Loucy (cell line): ENCODE results near the gene CCDC194.

Experiments used
- H2AFZ ChIP-seq: fragments of 200-600 bp; sonication (generic); 2 replicates; pipeline ENCODE4 v1.6.0; 2016; ENCODE audit warnings: antibody characterized with exemption, mild to moderate bottlenecking, low read length, moderate library complexity
- H3F3A ChIP-seq: fragments of 200-600 bp; 2 replicates; pipeline ENCODE4 v1.6.0; 2016; ENCODE audit warnings: antibody characterized with exemption, low read depth, mild to moderate bottlenecking
- H3K27me3 ChIP-seq: fragments of 200-600 bp; sonication (generic); 2 replicates; pipeline ENCODE4 v1.6.1; 2014; ENCODE audit warnings: low read length, mild to moderate bottlenecking; ENCODE audit not compliant: insufficient read depth, poor library complexity, severe bottlenecking
- H3K36me3 ChIP-seq: fragments of 200-600 bp; sonication (generic); 2 replicates; pipeline ENCODE4 v1.6.1; 2016; ENCODE audit warnings: low read length; ENCODE audit not compliant: insufficient read depth
- H3K4me1 ChIP-seq: fragments of 200-600 bp; sonication (generic); 2 replicates; pipeline ENCODE4 v1.5.1; 2014; ENCODE audit warnings: low read length, mild to moderate bottlenecking; ENCODE audit not compliant: insufficient read depth, poor library complexity, severe bottlenecking
- H3K4me2 ChIP-seq: fragments of 200-600 bp; sonication (generic); 2 replicates; pipeline ENCODE4 v1.6.0; 2014; ENCODE audit warnings: antibody characterized with exemption, low read length, low read depth, mild to moderate bottlenecking; ENCODE audit not compliant: poor library complexity, severe bottlenecking
- H3K4me3 ChIP-seq: fragments of 200-600 bp; sonication (generic); 2 replicates; pipeline ENCODE4 v1.5.1; 2014; ENCODE audit warnings: low read length, mild to moderate bottlenecking, mixed read lengths; ENCODE audit not compliant: poor library complexity, severe bottlenecking
- H3K79me2 ChIP-seq: fragments of 200-600 bp; sonication (generic); 2 replicates; pipeline ENCODE4 v1.6.1; 2014; ENCODE audit warnings: low read length; ENCODE audit not compliant: insufficient read depth
- H3K9ac ChIP-seq: fragments of 200-600 bp; sonication (generic); 2 replicates; pipeline ENCODE4 v1.6.0; 2014; ENCODE audit warnings: mild to moderate bottlenecking, low read depth, low read length, moderate library complexity; ENCODE audit not compliant: poor library complexity, severe bottlenecking
- H3K9me2 ChIP-seq: fragments of 200-600 bp; sonication (generic); replicated peaks from 2 replicates; pipeline ENCODE4 v1.6.1; 2016; ENCODE audit warnings: low read depth, low read length, mixed read lengths
- H3K9me3 ChIP-seq: fragments of 200-600 bp; sonication (generic); 2 replicates; pipeline ENCODE4 v1.6.1; 2014; ENCODE audit warnings: mild to moderate bottlenecking, antibody characterized with exemption, low read length, low read depth; ENCODE audit not compliant: insufficient read depth
- H4K20me1 ChIP-seq: fragments of 200-600 bp; sonication (generic); 2 replicates; pipeline ENCODE4 v1.6.0; 2014; ENCODE audit warnings: antibody characterized with exemption, low read length, mild to moderate bottlenecking; ENCODE audit not compliant: insufficient read depth, poor library complexity, severe bottlenecking
- EZH2phosphoT487 ChIP-seq: fragments of 200-600 bp; IDR thresholded peaks from 2 replicates; pipeline ENCODE4 v1.6.1; 2018; ENCODE audit warnings: antibody characterized with exemption, mild to moderate bottlenecking, moderate library complexity, borderline replicate concordance
- TF ChIP-seq, protein P1 (sequence below): fragments of 200-600 bp; sonication (generic); conservative IDR thresholded peaks from 2 replicates; pipeline ENCODE4 v1.5.1; 2014; ENCODE audit warnings: mild to moderate bottlenecking, antibody characterized with exemption, low read length

CCDC194 gene

GRCh38 chr19:17406046-17406886 is 12.3 kb upstream of the CCDC194 start:
- TF ChIP-seq, protein P1, sequence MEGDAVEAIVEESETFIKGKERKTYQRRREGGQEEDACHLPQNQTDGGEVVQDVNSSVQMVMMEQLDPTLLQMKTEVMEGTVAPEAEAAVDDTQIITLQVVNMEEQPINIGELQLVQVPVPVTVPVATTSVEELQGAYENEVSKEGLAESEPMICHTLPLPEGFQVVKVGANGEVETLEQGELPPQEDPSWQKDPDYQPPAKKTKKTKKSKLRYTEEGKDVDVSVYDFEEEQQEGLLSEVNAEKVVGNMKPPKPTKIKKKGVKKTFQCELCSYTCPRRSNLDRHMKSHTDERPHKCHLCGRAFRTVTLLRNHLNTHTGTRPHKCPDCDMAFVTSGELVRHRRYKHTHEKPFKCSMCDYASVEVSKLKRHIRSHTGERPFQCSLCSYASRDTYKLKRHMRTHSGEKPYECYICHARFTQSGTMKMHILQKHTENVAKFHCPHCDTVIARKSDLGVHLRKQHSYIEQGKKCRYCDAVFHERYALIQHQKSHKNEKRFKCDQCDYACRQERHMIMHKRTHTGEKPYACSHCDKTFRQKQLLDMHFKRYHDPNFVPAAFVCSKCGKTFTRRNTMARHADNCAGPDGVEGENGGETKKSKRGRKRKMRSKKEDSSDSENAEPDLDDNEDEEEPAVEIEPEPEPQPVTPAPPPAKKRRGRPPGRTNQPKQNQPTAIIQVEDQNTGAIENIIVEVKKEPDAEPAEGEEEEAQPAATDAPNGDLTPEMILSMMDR, result no peak
- TF ChIP-seq EZH2phosphoT487, result no peak
- peak overlapping the region; percentile 75 for H3K4me3 ChIP-seq
- peaks cover 64% of the 10 kb centered on the region for H3K79me2 ChIP-seq
- peak overlapping the region; percentile 82 for H3K9ac ChIP-seq
- H3K27me3 ChIP-seq, result no peaks in the 10 kb centered on the region
- no peaks in the 10 kb centered on the region for H3F3A ChIP-seq
- H2AFZ ChIP-seq, result no peak overlapping the region; the same call in 1 of the 2 replicates
- H3K4me1 ChIP-seq, result peaks cover 23% of the 10 kb centered on the region
- no peaks in the 10 kb centered on the region for H3K9me2 ChIP-seq
- H4K20me1 ChIP-seq, result peaks cover 22% of the 10 kb centered on the region
- no peaks in the 10 kb centered on the region for H3K9me3 ChIP-seq
- peak overlapping the region; percentile 86 for H3K4me2 ChIP-seq
- H3K36me3 ChIP-seq, result peaks cover 6% of the 10 kb centered on the region; the same call in 1 of the 2 replicates

DNA sequence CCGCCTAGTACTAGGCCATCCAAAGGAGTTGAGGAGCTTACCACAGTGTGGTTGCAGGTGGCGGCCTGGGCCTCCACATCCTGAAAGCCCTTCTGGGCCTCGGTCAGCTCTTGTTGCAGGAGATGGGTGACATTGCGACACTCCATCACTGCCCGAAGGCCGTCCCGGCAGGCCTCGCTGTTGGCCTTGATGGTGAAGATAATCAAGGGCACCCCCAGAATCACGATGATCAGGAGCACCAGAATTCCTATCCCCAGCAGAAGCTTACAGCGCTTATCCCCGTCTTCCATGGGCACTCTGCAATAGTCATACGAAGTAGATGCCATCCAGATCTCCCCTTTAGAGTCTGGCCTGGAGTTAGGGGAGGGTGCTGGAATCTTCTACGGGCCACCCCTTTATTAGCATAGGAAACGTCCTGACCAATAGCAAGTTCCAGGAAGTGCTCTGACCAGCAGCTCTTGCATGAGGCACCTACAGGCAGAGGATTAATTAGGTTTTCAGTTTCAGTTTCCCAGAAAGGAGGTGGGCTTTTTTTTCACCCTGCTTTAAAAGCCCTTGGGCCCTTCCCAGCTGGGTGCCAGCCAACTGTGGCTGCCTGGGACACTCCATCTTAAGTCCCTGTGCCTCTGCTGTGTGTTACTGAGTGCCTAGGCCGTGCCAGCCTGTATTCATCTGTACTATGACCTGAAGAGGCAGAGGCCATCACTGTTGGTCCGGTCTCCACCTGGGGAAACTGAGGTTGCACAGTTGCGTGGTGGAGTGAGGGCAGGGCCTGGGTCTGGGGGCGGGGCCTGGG is 11.5 kb upstream of the CCDC194 start, which contains the start of gene BST2:
Gene BST2, minus strand, starts transcription at position 381 of the 796 bp plus-strand sequence. Its CDS starts 55 bp downstream, at position 326.
- Histone ChIP-seq H3K4me3 (peak within 1 kb of the TSS; percentile 75), H3K9ac (peak within 1 kb of the TSS; percentile 82), H2AFZ (peak within 1 kb of the TSS; percentile 59), H3K9me3 (no peaks in the 10 kb centered on the region), H3K27me3 (no peaks in the 10 kb centered on the region), H3K79me2 (peaks cover 64% of the 10 kb centered on the region), H3K4me1 (peaks cover 23% of the 10 kb centered on the region), H3K4me2 (peak within 1 kb of the TSS; percentile 86), H3F3A (no peaks in the 10 kb centered on the region), H3K9me2 (no peaks in the 10 kb centered on the region), H4K20me1 (peaks cover 22% of the 10 kb centered on the region), H3K36me3 (peaks cover 6% of the 10 kb centered on the region; the same call in 1 of the 2 replicates)
- TF ChIP-seq, protein P1, result no peak
- no peak for TF ChIP-seq EZH2phosphoT487

- no peak for TF ChIP-seq EZH2phosphoT487
- TF ChIP-seq, protein P1, result no peak
- Histone ChIP-seq H3K4me2 (peak overlapping the region; percentile 86), H3K36me3 (peaks cover 6% of the 10 kb centered on the region; the same call in 1 of the 2 replicates), H3K9me3 (no peaks in the 10 kb centered on the region), H3K4me1 (peaks cover 23% of the 10 kb centered on the region), H3K9me2 (no peaks in the 10 kb centered on the region), H4K20me1 (peaks cover 22% of the 10 kb centered on the region), H3K9ac (peak overlapping the region; percentile 82), H2AFZ (no peak overlapping the region), H3K4me3 (peak overlapping the region; percentile 75), H3K79me2 (peaks cover 59% of the 10 kb centered on the region), H3F3A (no peaks in the 10 kb centered on the region), H3K27me3 (no peaks in the 10 kb centered on the region)
Measured at GRCh38 chr19:17404621-17405249, 10.7 kb upstream of the CCDC194 start.
